DMS79 (cell line): Measurements from ENCODE around the gene FITM2.

ENCODE experiments used
- DNase-seq: peaks from one replicate; lab custom pipeline; 2025; lab: John Stamatoyannopoulos, UW

FITM2 gene

GRCh38 chr20:44280387-44280786, 30.6 kb downstream of the FITM2 start:
- DNase-seq = no peak

GRCh38 chr20:44279228-44279627, 31.8 kb downstream of the FITM2 start:
- no peak for DNase-seq

- no peak for DNase-seq
Observed at GRCh38 chr20:44274303-44275017, 36.5 kb downstream of the FITM2 start.

- no peak for DNase-seq
Observed at GRCh38 chr20:44273231-44274215, 37.5 kb downstream of the FITM2 start.

GRCh38 chr20:44271915-44272663, 38.9 kb downstream of the FITM2 start:
- no peak for DNase-seq

- DNase-seq = no peak
Observed at GRCh38 chr20:44268802-44269201, 42.2 kb downstream of the FITM2 start.

GRCh38 chr20:44264287-44264686, 46.7 kb downstream of the FITM2 start:
- DNase-seq = no peak

GRCh38 chr20:44258226-44258890, 52.6 kb downstream of the FITM2 start:
- no peak for DNase-seq

- DNase-seq = no peak
Observed at GRCh38 chr20:44256961-44257360, 54.0 kb downstream of the FITM2 start.

- no peak for DNase-seq
Observed at GRCh38 chr20:44255942-44256341, 55.1 kb downstream of the FITM2 start.

GRCh38 chr20:44254073-44254472, 56.9 kb downstream of the FITM2 start:
- no peak for DNase-seq

- no peak for DNase-seq
Observed at GRCh38 chr20:44253528-44253927, 57.5 kb downstream of the FITM2 start.
